OCI-LY7 (cell line): Measurements from ENCODE around the gene PLA2R1.

Experiments used
- EZH2phosphoT487 ChIP-seq: fragments of 200-600 bp; sonication (generic); IDR thresholded peaks from 2 replicates; pipeline ENCODE4 v1.6.1; 2018; ENCODE audit warnings: low read depth, borderline replicate concordance, mild to moderate bottlenecking, mixed run types, antibody characterized with exemption, low read length, moderate library complexity, mixed read lengths
- TF ChIP-seq, protein P1 (sequence below): fragments of 200-600 bp; sonication (generic); conservative IDR thresholded peaks from 2 replicates; pipeline ENCODE4 v1.5.1; 2014; ENCODE audit warnings: mild to moderate bottlenecking, antibody characterized with exemption, low read length, moderate library complexity, mixed read lengths

DNA sequence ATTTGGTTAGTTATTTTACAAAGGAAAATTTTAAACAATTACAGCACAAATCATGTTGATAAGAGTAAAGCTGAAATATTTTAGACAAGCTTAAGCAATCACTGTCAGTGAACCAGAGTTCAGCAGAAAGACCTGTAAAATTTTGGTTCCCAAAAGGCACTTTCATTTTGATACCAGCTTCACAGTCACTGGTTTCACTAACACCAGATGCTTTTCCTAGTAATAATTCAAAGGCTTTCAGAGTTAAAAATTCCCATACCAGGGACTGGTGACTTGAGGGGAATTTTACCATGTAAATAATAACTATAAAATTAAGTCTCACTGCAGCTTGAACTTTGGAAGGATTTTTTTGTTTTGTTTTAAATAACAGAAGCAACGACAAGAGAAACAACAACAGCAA lies 162.1 kb downstream of the PLA2R1 start:
- TF ChIP-seq, protein P1, sequence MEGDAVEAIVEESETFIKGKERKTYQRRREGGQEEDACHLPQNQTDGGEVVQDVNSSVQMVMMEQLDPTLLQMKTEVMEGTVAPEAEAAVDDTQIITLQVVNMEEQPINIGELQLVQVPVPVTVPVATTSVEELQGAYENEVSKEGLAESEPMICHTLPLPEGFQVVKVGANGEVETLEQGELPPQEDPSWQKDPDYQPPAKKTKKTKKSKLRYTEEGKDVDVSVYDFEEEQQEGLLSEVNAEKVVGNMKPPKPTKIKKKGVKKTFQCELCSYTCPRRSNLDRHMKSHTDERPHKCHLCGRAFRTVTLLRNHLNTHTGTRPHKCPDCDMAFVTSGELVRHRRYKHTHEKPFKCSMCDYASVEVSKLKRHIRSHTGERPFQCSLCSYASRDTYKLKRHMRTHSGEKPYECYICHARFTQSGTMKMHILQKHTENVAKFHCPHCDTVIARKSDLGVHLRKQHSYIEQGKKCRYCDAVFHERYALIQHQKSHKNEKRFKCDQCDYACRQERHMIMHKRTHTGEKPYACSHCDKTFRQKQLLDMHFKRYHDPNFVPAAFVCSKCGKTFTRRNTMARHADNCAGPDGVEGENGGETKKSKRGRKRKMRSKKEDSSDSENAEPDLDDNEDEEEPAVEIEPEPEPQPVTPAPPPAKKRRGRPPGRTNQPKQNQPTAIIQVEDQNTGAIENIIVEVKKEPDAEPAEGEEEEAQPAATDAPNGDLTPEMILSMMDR, result no peak
- TF ChIP-seq EZH2phosphoT487, result no peak
